Caco-2 (cell line): ENCODE measurements around the gene NEAT1. TPM values are rescaled to one million over a fixed set of nuclear protein-coding genes. Genes with fewer than 3 reads are reported as not detected.

Source experiments
- BruUV-seq: library from RNA; stranded (reverse); fragments of 400-500 nt; replicated peaks from 2 replicates; lab custom pipeline; 2021; lab: Mats Ljungman, UMichigan
- CTCF ChIA-PET: fragments of 300-600 bp; sonication (Branson Sonifier 250); formaldehyde crosslinking; loops from one replicate; lab custom pipeline; 2022; ENCODE audit warnings: antibody characterized with exemption; lab: Charles Lee
- POLR2A ChIA-PET: fragments of 300-600 bp; sonication (Branson Sonifier 250); formaldehyde crosslinking; loops from one replicate; lab custom pipeline; 2022; ENCODE audit warnings: antibody characterized with exemption; lab: Charles Lee
- DNase-seq, 2 experiments: peaks; one replicate each; pipeline versions ENCODE4 v3.0.0 to v3.0.0-alpha.2; 2020 to 2022
- H3K27me3 ChIP-seq: replicated peaks from 2 replicates; pipeline ENCODE4 v1.6.0; 2011; ENCODE audit warnings: low read length; ENCODE audit not compliant: control insufficient read depth, insufficient read depth
- H3K36me3 ChIP-seq: 2 replicates; pipeline ENCODE4 v1.5.1; 2011; ENCODE audit warnings: low read length; ENCODE audit not compliant: control insufficient read depth, insufficient read depth
- H3K4me1 ChIP-seq: fragments of 250-450 bp; sonication (Bioruptor Pico); 2 replicates; pipeline ENCODE4 v1.5.1; 2020; ENCODE audit warnings: mild to moderate bottlenecking
- H3K4me3 ChIP-seq: 2 replicates; pipeline ENCODE4 v1.5.1; 2011; ENCODE audit warnings: low read depth, mild to moderate bottlenecking, control low read depth, low read length
- H3K9me3 ChIP-seq: fragments of 250-450 bp; sonication (Bioruptor Pico); 2 replicates; pipeline ENCODE4 v1.5.1; 2020; ENCODE audit warnings: mild to moderate bottlenecking, moderate library complexity
- H3K27ac Mint-ChIP-seq: one replicate; pipeline ENCODE4 v1.8.0; 2022; ENCODE audit warnings: mixed read lengths; ENCODE audit not compliant: unreplicated experiment
- H3K27me3 Mint-ChIP-seq: one replicate; pipeline ENCODE4 v1.8.0; 2022; ENCODE audit warnings: mixed read lengths; ENCODE audit not compliant: insufficient read depth, unreplicated experiment
- H3K36me3 Mint-ChIP-seq: one replicate; pipeline ENCODE4 v1.8.0; 2022; ENCODE audit warnings: mild to moderate bottlenecking, mixed read lengths; ENCODE audit not compliant: insufficient read depth, unreplicated experiment
- H3K4me1 Mint-ChIP-seq: one replicate; pipeline ENCODE4 v1.8.0; 2022; ENCODE audit warnings: low read depth, mixed read lengths; ENCODE audit not compliant: unreplicated experiment
- H3K4me3 Mint-ChIP-seq: one replicate; pipeline ENCODE4 v1.8.0; 2022; ENCODE audit warnings: mild to moderate bottlenecking, moderate library complexity, mixed read lengths; ENCODE audit not compliant: unreplicated experiment
- H3K9me3 Mint-ChIP-seq: one replicate; pipeline ENCODE4 v1.8.0; 2022; ENCODE audit warnings: mixed read lengths; ENCODE audit not compliant: unreplicated experiment
- CTCF ChIP-seq, 2 experiments: fragments of 200-600 bp in 1 of 2; IDR thresholded peaks; 1 replicate in 1 of 2; 2 replicates in 1 of 2; pipeline versions ENCODE4 v1.5.1 to v1.8.0; 2011 to 2022; ENCODE audit warnings: antibody characterized with exemption in 1 of 2, control low read depth in 1 of 2, inconsistent platforms in 1 of 2, low read depth in 1 of 2, low read length in 1 of 2, mild to moderate bottlenecking in 1 of 2, moderate library complexity in 1 of 2; ENCODE audit not compliant: insufficient read depth in 1 of 2, severe bottlenecking in 1 of 2, unreplicated experiment in 1 of 2
- intact Hi-C: fragments of 100-400 bp; cut with micrococcal nuclease; formaldehyde crosslinking; loops from one replicate; pipeline ENCODE4 v1.10.0; 2022; ENCODE audit not compliant: unreplicated experiment
- total RNA-seq: library from RNA; stranded (reverse); gene quantifications from 2 replicates; pipeline ENCODE4 v1.2.3, GENCODE V29; 2022

NEAT1 gene
- total RNA-seq, 1 experiment from 2014 or later = 254 TPM

GRCh38 chr11:65393513-65394079 lies 29.0 kb upstream of the NEAT1 start:
- intact Hi-C loops = no loop called here
- BruUV-seq = no TSS peak
- Histone ChIP-seq H3K36me3 (peaks cover 3% of the 10 kb centered on the region), H3K27me3 (no peaks in the 10 kb centered on the region), H3K4me1 (no peaks in the 10 kb centered on the region), H3K4me3 (no peak overlapping the region), H3K9me3 (no peaks in the 10 kb centered on the region)
- no peak overlapping the region for H3K27ac Mint-ChIP-seq
- ChIA-PET POLR2A (interaction anchor here (0.6 kb wide), 1 partner anchor 127 kb away, joined by 5 read pairs; no protein-coding TSS in a partner anchor), CTCF (no interaction called here)
- no peaks in the 10 kb centered on the region for H3K9me3 Mint-ChIP-seq
- peaks cover 39% of the 10 kb centered on the region for H3K36me3 Mint-ChIP-seq
- no peaks in the 10 kb centered on the region for H3K27me3 Mint-ChIP-seq
- H3K4me1 Mint-ChIP-seq = peaks cover 5% of the 10 kb centered on the region
- no peak for TF ChIP-seq CTCF (IDR thresholded peaks at IDR 0.05; ENCODE audit: insufficient read depth in 1 of 2, low read depth in 1 of 2, low read length in 1 of 2, severe bottlenecking in 1 of 2, unreplicated experiment in 1 of 2)
- DNase-seq = no peak
- H3K4me3 Mint-ChIP-seq = no peak overlapping the region

DNA sequence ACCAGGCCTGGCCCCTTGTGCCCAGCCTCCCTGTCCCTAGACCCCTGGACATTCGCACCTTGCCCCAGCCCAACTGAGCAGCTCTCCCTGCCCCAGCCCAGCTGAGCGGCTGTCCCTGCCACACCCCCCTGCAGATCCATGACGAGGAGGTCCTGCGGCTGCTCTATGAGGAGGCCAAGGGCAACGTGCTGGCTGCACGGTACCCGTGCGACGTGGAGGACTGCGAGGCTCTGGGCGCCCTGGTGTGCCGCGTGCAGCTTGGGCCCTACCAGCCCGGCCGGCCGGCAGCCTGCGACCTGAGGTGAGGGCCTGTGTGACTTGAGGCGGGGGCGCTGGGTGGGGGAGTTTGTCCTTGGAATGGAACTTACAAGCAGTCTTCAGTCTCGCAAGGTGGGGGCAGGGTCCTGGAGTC lies 28.5 kb upstream of the NEAT1 start:
- no peak overlapping the region for H3K4me3 Mint-ChIP-seq
- H3K9me3 Mint-ChIP-seq = no peaks in the 10 kb centered on the region
- no peaks in the 10 kb centered on the region for H3K4me1 Mint-ChIP-seq
- no TSS peak for BruUV-seq
- TF ChIP-seq CTCF (IDR thresholded peaks at IDR 0.05; ENCODE audit: insufficient read depth in 1 of 2, low read depth in 1 of 2, low read length in 1 of 2, severe bottlenecking in 1 of 2, unreplicated experiment in 1 of 2) = no peak
- DNase-seq = no peak
- H3K27me3 Mint-ChIP-seq = no peaks in the 10 kb centered on the region
- Histone ChIP-seq H3K27me3 (no peaks in the 10 kb centered on the region), H3K4me3 (no peak overlapping the region), H3K9me3 (no peaks in the 10 kb centered on the region), H3K36me3 (peaks cover 3% of the 10 kb centered on the region), H3K4me1 (no peaks in the 10 kb centered on the region)
- peaks cover 41% of the 10 kb centered on the region for H3K36me3 Mint-ChIP-seq
- no peak overlapping the region for H3K27ac Mint-ChIP-seq
- intact Hi-C loops = no loop called here
- POLR2A ChIA-PET = interaction anchor here (0.6 kb wide), 1 partner anchor 608 kb away, joined by 4 read pairs; the partner anchor contains the start of genes BANF1 and EIF1AD
- CTCF ChIA-PET = no interaction called here

GRCh38 chr11:65395961-65396530 lies 26.6 kb upstream of the NEAT1 start:
- no peak overlapping the region for H3K4me3 Mint-ChIP-seq
- DNase-seq = no peak
- H3K27ac Mint-ChIP-seq = no peak overlapping the region
- no peaks in the 10 kb centered on the region for H3K27me3 Mint-ChIP-seq
- no TSS peak for BruUV-seq
- intact Hi-C loops = no loop called here
- Histone ChIP-seq H3K9me3 (no peaks in the 10 kb centered on the region), H3K36me3 (peaks cover 3% of the 10 kb centered on the region), H3K4me3 (no peak overlapping the region), H3K4me1 (no peaks in the 10 kb centered on the region), H3K27me3 (no peaks in the 10 kb centered on the region)
- H3K4me1 Mint-ChIP-seq = no peaks in the 10 kb centered on the region
- CTCF ChIA-PET = interaction anchor here (0.5 kb wide), 1 partner anchor 12 kb away, joined by 3 read pairs; no protein-coding TSS in a partner anchor
- no peak for TF ChIP-seq CTCF (IDR thresholded peaks at IDR 0.05; ENCODE audit: insufficient read depth in 1 of 2, low read depth in 1 of 2, low read length in 1 of 2, severe bottlenecking in 1 of 2, unreplicated experiment in 1 of 2)
- no peaks in the 10 kb centered on the region for H3K9me3 Mint-ChIP-seq
- H3K36me3 Mint-ChIP-seq = peaks cover 53% of the 10 kb centered on the region
- POLR2A ChIA-PET = no interaction called here
